HuH-7 (cell line): ENCODE data around the gene KIF25.

Experiments
- DNase-seq: peaks from one replicate; pipeline ENCODE4 v3.0.0; 2011; ENCODE audit warnings: low spot score

The KIF25 gene, protein sequence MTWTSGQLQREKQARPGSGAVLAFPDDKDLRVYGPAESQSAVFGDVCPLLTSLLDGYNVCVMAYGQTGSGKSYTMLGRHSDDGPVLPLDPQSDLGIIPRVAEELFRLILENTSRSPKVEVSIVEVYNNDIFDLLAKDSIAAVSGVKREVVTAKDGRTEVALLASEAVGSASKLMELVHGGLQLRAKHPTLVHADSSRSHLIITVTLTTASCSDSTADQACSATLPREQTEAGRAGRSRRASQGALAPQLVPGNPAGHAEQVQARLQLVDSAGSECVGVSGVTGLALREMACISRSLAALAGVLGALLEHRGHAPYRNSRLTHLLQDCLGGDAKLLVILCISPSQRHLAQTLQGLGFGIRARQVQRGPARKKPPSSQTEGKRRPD

DNA sequence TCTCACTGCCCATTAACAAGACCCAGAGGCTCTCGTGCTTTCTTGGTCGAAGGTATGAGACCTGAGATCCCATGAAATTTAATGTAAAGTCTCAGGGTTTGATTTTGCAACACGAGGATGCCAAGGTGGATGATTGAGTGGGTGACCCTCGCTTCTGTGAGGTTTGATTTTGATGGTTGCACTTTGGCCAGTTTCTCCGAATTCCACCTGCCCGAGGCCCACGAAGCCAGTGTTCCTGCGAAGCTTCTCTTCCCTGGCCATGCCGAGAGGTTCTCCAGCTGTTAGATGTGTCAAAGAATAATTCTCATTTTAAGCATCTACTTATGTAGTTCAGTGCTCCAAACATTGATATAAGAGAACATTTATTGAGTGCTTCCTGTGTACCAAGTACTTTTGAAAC lies at the start of gene KIF25:
Gene KIF25 (plus strand): TSS at position 30 of the 400 bp plus-strand sequence. CDS start 31,915 bp downstream, outside the sequence.
- no peak for DNase-seq

DNA sequence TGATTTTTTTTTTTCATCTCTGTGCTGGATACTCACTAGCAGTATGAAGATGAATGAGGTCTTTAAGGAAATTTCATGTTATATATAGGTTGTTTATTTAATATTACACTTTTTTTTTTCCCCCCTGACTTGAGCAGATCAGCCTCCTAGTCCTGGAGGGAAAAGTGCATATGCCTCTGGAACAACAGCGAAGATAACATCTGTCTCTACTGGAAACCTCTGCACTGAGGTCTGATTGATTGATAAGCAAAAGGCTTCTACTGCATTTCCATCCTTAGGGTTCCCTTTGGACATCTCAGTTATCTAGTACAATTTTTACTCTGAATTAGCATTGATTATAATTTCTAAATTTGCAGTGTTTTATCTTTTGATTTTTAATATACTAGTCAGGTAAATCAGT lies 49.8 kb upstream of the KIF25 start:
- no peak for DNase-seq

DNA sequence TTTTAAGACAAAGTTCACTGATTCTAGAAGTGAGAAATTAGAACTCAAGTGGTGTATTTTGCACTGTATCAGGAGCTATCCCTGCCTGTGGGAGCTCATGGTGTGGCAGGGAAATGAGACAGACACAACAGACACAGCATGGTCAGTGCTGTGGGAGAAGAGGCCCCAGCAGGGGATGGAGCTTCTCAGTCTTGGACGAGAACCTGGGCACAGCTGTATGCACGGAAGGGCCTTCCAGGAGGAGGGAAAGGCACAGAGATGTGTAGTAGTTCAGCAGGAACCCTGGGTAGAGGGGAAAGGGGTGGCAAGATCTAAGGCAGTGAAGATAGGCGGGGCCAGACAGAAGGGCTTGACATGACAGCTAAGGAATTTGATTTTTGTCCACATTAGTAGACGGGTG lies 48.8 kb upstream of the KIF25 start:
- DNase-seq = no peak

DNA sequence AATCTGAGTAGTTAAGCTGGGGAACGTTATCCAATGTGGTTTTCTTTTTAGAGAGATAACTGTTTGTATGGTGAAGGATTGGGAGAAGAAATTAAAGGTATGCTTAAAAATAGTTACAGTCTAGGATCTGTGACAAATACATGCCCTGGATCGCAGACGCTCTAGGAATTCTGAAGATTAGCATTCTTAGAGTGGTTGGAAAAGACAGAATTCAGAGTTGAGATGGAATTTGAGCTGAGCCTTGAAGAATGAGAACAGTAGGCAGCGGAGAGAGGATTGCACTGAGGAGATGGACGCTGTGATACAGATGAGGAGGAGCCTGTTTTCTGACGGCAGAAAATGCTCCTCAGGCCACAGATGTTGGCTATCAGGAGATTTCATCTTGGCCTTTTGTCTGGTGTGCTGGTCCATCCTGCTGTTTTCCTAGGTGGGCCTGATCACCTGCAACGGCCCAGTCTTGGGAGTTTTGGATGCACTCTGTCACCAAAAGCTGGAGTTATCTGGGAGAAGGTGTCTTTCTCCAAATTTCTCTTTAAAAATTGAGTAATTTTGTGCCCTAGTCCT lies 48.3 kb upstream of the KIF25 start:
- no peak for DNase-seq

DNA sequence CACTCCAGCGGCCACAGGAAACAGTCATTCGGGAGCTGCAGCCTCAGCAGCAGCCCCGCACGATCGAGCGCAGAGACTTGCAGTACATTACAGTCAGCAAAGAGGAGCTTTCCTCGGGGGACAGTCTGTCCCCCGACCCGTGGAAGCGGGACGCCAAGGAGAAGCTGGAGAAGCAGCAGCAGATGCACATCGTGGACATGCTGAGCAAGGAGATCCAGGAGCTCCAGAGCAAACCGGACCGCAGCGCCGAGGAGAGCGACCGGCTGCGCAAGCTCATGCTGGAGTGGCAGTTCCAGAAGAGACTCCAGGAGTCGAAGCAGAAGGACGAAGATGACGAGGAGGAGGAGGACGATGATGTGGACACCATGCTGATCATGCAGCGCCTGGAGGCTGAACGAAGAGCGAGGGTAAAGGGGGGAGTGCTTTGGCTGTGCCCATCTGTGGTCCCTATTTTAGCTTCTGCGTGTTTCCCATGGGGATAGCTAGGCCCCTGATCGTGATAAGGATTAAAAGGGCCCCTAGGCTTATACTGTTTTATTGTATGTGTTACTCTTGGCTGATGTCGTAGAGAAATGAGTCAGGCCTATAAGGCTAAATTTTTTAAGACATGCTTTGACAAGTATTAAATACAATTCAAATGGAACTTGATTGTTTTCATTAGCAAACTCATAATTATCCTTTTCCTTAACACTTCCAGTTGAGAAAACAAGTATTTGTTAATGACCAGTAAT lies 45.5 kb upstream of the KIF25 start:
- no peak for DNase-seq

DNA sequence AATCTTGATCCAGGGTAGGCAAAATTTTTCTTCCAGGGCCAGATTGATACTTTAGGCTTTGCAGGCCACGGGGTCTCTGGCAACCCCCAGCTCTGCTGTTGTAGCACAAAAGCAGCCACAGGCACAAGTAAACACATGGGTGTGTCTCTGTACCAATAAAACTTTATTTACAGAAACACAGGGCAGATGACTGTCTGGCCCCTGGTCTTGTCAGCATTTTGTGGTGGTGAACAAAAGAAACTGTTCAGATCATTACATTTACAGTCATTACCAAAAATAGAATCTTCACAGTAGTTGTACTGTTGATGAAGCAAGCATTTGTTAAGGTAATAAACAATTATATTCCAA lies 45.0 kb upstream of the KIF25 start:
- DNase-seq = no peak

DNA sequence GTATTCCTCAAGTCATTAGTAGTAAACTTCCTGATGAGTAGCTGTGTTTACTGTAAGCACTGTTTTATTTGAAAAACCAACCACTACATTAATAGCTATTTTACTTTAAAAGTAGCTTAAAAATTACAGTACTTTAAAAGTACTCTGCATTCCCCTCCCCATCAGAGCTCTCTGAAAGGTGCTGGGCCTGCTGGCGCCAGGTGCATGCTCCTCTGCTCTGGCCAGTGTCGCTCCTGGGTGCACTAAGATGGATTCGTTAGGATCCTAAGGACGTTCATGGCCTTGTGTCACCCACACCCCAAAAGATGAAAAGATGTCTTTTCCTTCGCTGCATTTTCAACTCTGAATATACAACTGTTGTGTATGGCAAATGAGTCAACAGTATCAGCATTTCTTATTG lies 43.9 kb upstream of the KIF25 start:
- no peak for DNase-seq

DNA sequence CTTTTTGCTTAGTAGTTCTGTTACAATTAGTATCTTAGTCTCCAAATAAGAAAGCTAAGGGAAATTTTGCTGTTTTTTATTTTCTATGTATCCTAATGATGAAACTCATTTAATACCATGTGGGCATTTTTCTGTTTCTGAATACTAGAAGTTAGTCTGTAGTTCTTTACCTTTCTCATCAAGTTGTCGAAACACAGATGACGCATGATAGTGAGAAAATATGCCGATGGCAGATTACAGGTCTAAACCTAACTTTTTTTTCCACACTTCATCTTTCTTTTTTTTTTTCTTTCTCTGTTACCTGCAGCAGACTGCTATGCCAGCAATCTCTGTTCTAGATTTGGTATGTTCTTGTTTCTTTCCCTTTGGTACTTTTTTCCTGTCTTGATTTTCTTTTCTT lies 43.3 kb upstream of the KIF25 start:
- no peak for DNase-seq

DNA sequence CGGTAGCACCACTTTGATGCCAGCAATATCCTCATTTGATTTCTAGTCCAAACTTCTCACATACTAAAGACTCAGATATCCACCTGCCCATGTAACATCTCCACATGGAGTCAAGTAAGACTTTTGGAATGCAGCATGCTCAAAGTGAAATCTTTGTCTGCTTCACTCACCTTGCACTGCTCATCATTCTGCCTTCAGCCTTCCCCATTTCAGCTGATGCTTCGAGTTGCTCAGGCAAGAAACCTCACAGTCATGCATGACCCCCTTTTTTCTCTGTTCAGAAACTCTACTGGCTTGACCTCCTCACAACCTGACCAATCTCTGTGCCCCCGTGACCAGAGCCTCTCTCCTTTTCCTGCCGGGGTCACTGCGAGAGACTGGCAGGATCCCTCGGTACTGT lies 41.0 kb upstream of the KIF25 start:
- no peak for DNase-seq

DNA sequence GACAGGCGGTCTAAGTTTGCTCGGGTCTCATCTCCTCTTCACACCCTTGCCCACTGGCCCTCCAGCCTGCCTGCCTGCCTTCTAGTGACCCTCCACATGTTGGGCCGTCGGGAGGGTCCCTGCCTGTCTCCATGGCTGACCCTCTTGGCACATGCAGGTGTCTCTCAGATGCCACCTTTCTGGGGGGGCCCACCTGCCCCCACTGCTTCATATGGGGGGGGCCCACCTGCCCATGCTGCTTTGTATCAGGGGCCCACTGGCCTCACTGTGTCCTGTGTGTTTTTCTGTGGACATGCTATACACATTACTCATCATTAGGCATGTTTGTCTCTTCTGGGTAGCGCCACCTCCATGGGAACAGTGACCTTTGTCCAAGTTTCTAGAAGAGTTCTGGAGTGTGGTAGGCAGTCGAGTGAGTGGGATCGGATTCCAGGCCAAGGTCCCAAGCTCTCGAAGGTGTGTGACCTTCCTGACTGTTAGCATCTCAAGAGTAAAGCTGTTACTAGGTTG lies 40.4 kb upstream of the KIF25 start:
- no peak for DNase-seq

DNA sequence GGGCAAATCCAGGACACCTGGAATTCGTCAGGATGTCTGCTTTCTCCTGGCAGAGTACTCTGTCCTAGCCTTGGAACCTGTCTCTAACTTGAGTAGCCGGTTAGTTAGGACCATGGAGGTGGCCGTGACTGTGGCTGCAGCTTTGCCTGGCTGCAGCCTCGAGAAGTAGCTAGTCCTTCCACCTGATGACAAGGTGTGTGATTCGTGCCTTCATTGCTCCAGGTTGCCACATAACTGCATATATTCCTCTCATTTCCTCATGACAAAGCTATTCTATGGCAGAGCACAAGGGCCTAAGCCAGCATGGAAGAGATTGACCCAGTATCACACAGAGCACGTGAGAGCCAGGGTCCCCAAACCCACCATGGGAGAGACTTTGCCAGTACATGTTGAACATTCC lies 39.8 kb upstream of the KIF25 start:
- DNase-seq = no peak

DNA sequence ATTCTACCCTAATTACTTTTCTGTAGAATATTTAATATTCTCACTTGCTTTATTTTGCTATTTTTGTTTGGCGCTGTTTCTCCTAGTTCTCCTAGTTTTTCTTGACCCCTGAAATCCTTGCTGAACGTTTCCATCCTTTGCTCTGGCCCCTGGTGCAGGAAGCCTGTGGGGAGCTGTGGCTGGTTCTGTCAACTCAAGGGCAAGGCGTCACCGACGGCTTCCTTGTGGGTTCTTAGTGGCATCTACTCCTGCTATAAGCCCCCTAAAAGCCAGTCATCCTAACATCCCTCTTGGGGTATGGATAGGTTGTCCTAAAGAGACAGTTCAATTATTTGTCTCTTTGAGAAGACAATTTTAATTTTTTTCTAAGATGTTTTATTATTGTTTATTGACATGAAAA lies 36.9 kb upstream of the KIF25 start:
- no peak for DNase-seq

DNA sequence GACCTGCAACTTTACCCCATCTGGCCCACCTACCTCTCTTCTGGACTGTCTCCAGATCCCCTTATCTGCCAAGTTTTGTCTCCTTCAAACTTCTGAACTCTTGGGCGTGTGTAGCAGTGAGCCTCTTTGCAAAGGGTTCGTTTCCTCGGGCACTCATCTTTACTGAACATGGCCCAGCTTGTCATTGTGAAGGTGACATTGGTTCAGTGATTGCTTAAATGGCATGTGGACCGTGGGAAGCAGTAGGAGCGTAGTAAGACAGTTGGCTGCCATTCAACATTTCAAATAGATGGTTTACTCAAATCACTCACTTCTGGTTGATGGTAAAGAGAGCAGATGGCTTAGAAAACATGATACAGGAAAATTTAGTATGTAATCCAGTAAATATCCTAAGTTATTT lies 34.8 kb upstream of the KIF25 start:
- no peak for DNase-seq

DNA sequence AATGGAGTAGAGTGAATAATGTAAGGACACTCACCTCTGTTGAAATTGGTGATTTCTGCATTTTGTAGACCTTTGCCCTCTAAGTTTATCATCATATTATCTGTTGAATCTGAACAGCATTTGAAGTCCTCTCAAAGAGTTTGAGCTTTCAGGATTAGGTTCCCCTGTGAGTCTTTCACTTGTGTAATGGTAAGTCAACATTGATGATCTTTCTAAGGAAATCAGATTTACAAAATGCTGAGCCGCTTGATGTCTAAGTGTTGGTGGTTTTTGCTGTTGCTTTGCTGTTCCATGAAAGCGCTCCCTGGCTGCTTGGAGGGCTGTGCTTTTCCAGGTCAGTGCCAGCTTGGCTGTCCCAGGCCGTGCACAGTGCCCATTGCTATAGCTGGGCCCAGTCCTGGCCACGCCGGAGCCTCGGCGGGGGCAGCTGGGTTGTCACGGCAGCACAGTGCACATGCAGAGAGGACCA lies 33.8 kb upstream of the KIF25 start:
- DNase-seq = no peak

DNA sequence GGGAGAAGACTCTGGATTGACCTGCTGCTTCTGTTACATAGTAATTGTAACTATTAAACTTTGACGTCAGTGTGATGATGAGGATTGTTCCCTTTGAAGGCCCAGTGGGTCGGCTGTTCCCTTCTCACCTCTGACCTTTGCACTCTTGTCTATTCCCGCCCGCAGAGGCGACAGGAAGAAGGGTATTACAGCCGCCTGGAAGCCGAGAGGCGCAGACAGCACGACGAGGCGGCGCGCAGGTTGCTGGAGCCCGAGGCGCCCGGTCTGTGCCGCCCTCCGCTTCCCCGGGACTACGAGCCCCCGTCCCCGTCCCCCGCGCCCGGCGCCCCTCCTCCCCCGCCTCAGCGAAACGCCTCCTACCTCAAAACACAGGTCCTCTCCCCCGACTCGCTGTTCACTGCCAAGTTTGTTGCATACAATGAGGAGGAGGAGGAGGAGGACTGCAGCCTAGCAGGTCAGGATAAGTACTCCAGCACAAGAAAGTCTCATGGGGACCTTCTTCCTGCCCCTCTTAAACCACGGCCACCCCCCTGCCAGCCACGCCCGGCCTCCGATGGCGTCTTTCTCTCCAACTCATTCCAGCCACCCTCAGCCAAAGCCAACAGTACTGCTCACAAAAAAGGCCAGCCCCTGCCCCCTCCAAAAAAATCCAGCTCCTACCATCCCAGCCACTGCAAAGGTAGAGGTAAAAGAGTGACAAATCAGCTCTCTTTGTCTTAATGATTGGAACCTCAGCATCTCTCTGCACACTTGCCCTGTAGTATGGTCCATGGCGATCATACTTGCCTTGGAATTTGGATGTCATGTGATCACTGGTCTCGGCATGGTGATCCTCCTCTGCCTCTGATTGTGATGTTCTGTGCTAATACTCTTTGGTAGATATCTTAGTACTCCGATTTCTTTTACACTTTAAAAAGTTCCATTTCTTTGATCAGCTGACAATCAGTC lies 31.6 kb upstream of the KIF25 start:
- no peak for DNase-seq

DNA sequence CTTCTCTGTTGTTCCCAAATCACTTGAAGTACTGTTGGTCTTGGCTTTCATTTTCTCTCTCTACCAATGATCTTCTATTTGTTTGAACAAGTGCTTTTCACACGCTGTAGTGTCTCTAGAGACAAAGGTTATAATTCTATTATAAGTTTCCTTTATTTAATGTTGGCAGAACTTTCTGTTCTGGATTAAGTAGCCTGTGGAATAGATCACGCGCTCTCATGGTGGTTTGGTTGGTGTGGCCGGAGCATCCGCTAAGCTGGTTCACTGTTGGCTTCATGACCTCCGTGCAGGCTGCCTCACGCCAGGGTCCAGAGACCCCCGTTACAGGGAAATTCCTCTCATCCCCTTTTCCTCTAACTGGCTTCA lies 30.9 kb upstream of the KIF25 start:
- no peak for DNase-seq

DNA sequence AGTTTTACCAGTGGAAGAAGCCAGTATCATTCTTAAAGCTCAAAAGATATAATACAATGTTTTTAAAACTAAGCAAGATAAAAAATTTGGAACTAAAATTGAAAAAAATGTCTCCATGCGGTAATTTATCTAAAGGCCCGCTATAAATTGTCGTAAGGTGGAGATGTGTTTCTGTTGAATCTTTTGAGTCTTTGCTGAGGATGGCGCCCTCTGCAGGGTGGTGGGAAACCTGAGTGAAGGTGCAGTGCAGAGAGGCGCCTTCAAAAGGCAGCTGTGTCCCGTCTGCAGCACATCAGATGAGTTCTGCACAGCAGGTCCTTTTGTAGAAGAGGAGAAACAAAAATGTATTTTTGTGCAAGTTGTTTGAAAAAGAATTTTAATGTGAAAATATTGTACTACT lies 29.4 kb upstream of the KIF25 start:
- peak; percentile 81 for DNase-seq

DNA sequence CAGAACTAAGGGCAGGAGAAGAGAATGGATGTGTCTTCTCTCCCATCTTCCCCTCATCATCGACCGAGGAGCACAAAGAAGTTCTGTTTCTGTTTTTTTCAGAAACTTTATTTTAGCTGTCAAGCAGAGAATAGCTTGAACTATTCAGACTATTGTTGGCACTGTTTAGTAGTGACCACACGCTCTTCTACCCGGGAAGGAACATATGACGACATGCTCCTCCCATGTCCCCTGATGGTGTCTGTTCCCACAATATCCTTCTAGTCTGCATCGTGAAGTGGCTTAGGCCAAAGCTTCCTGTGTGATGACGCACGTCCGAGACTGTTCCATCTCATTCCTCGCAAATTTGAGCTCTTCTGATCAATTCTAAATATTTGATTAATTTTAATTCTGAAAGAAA lies 27.2 kb upstream of the KIF25 start:
- no peak for DNase-seq

DNA sequence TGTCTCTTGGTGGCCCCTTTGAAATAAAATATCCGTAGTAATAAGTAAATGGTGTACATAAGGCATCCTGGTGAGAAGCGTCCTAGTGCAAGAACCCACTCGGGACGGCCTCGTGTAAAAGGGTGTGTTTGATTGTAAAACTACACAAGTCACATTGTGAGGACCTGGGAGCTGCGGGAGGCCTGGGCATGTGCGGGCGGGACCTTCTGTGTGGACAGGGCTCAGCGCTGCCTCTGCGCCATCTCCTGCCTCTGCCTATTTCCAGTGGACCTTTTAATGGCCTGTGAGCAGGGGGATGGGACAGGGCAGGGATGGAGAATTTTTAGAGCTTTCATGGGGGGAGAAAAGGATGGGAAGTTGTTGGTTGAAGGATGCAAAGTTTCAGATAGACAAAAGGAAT lies 25.3 kb upstream of the KIF25 start:
- no peak for DNase-seq

DNA sequence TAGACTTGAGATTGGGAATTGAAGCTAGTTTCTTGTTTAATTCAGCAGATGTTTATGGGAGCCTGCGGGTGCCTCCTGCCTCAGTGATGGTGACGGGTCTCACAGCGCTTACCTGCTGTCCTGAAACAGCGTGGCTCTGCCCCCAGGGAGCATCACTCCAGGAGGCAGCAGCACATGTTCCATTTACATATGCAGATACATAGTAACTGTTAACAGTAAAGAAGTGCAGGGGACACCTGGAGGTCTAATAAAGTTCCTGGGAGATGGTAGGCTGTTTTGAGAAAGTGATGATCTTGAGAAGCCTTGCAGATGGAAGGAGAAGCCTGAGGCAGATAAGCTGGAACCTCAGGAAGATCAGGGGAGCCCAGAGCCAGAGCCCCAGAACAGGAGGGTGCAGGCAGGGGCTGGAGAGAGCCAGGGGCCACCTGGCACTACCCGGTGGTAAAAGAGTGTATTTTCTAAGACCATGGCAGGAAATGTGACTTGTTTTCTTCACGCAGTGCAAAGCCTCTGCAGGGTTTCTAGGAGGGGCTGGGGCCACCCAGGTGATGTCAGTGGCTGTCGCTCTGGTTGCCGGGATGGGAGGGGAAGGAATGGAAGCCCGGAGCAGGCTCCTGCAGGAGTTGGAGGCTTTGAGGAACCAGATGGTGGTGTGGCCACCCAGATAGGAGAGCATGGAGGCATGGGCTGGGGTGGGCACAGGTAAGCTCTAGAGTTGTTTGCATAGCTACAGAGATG lies 24.2 kb upstream of the KIF25 start:
- DNase-seq = no peak

DNA sequence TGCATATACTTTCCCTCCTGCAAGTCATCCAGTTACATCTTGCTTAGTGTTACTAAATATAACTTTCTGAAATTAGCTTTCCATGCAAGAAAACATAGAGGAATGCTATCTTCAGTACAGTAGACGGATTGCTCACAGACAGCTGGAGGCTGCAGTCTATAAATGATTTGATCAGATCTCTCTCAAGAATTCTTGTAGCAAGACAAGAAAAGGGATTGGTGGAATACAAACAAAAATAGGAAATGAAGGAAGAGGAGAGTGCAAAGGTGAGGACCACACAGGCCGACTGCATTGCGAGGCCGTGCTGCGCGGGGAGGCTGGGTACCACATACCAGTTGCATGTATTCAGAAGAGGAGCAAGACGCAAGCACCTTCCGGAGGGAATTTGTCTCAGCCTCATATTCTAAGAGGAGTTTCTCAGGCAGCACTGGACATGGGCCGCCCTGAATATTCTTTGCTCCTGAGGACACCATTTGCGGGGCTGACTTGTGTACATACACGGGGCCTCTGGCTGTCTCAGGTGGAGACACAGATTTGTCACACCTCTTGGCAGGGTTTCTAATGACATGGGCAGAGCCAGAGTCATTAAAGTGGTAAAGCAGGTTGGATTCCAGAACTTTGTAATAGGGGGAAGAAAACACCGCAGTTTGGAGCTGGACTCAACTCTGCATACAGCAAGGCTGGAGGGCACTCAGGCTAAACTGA lies 22.7 kb upstream of the KIF25 start:
- no peak for DNase-seq
